Activated T-helper 17 cell treated with anti-CD3 and anti-CD28 coated beads, Interleukin-2, amount 50 U/mL, for 72 hours (primary cell): ENCODE results near the gene ZBED5. TPM values are rescaled to one million over a fixed set of nuclear protein-coding genes. Genes with fewer than 3 reads are reported as not detected.

ENCODE experiments used
- ATAC-seq: fragments of 150-1000 bp; cut with Tn5 transposase; replicated peaks from 2 replicates; pipeline ENCODE4 v1.10.0; 2021; ENCODE audit warnings: mild to moderate bottlenecking, moderate library complexity
- H3K27ac Mint-ChIP-seq: one replicate; pipeline ENCODE4 v1.8.0; 2022; ENCODE audit warnings: mixed read lengths
- H3K27me3 Mint-ChIP-seq: one replicate; pipeline ENCODE4 v1.8.0; 2022; ENCODE audit warnings: mixed read lengths
- H3K36me3 Mint-ChIP-seq: one replicate; pipeline ENCODE4 v1.8.0; 2022; ENCODE audit warnings: low read depth, mild to moderate bottlenecking, mixed read lengths
- H3K4me1 Mint-ChIP-seq: one replicate; pipeline ENCODE4 v1.8.0; 2022; ENCODE audit warnings: mixed read lengths
- H3K4me3 Mint-ChIP-seq: one replicate; pipeline ENCODE4 v1.8.0; 2022; ENCODE audit warnings: mild to moderate bottlenecking, mixed read lengths
- H3K9me3 Mint-ChIP-seq: one replicate; pipeline ENCODE4 v1.8.0; 2022; ENCODE audit warnings: mixed read lengths
- total RNA-seq, 2 donors: library from RNA; stranded (reverse); gene quantifications; one replicate each; pipeline ENCODE4 v1.2.3, GENCODE V29; 2022

The ZBED5 gene
- total RNA-seq, 2 donors from 2014 or later: 28.8 to 33.0 TPM

GRCh38 chr11:10864688-10865087 is 6.8 kb upstream of the ZBED5 start:
- Mint-ChIP-seq H3K9me3 (no peaks in the 10 kb centered on the region), H3K36me3 (no peaks in the 10 kb centered on the region), H3K4me3 (no peak overlapping the region), H3K4me1 (peaks cover 14% of the 10 kb centered on the region), H3K27me3 (no peaks in the 10 kb centered on the region), H3K27ac (no peak overlapping the region)
- no peak for ATAC-seq

GRCh38 chr11:10862446-10862845 is 4.6 kb upstream of the ZBED5 start:
- H3K4me3 Mint-ChIP-seq: no peak overlapping the region
- no peak overlapping the region for H3K27ac Mint-ChIP-seq
- H3K36me3 Mint-ChIP-seq: peaks cover 7% of the 10 kb centered on the region

GRCh38 chr11:10861799-10862198 is 3.9 kb upstream of the ZBED5 start:
- Mint-ChIP-seq H3K27ac (no peak overlapping the region), H3K9me3 (no peaks in the 10 kb centered on the region), H3K27me3 (no peaks in the 10 kb centered on the region), H3K36me3 (peaks cover 10% of the 10 kb centered on the region), H3K4me3 (no peak overlapping the region), H3K4me1 (peaks cover 14% of the 10 kb centered on the region)
- no peak for ATAC-seq

More at GRCh38 chr11:10862446-10862845, 4.6 kb upstream of the ZBED5 start:
- no peak for ATAC-seq
- Mint-ChIP-seq H3K4me1 (peaks cover 14% of the 10 kb centered on the region), H3K9me3 (no peaks in the 10 kb centered on the region), H3K27me3 (no peaks in the 10 kb centered on the region)

GRCh38 chr11:10861047-10861446 is 3.2 kb upstream of the ZBED5 start:
- H3K27ac Mint-ChIP-seq: no peak overlapping the region
- H3K9me3 Mint-ChIP-seq: no peaks in the 10 kb centered on the region
- H3K4me3 Mint-ChIP-seq: no peak overlapping the region
- peaks cover 16% of the 10 kb centered on the region for H3K4me1 Mint-ChIP-seq
- ATAC-seq: no peak
- H3K27me3 Mint-ChIP-seq: no peaks in the 10 kb centered on the region
- H3K36me3 Mint-ChIP-seq: peaks cover 18% of the 10 kb centered on the region

- Mint-ChIP-seq H3K9me3 (no peaks in the 10 kb centered on the region), H3K27me3 (no peaks in the 10 kb centered on the region), H3K36me3 (peaks cover 37% of the 10 kb centered on the region), H3K4me1 (peaks cover 20% of the 10 kb centered on the region), H3K27ac (peak overlapping the region; percentile 95), H3K4me3 (peak overlapping the region; percentile 94)
- ATAC-seq: peak; percentile 51
Observed at GRCh38 chr11:10858439-10859325, 829 bp upstream of the ZBED5 start.

GRCh38 chr11:10857459-10857708 is 469 bp downstream of the ZBED5 start:
- no peaks in the 10 kb centered on the region for H3K9me3 Mint-ChIP-seq
- peaks cover 21% of the 10 kb centered on the region for H3K4me1 Mint-ChIP-seq
- no peaks in the 10 kb centered on the region for H3K27me3 Mint-ChIP-seq
- ATAC-seq: peak; percentile 3
- H3K36me3 Mint-ChIP-seq: peaks cover 50% of the 10 kb centered on the region
- peak overlapping the region; percentile 95 for H3K27ac Mint-ChIP-seq
- H3K4me3 Mint-ChIP-seq: peak overlapping the region; percentile 94

- Mint-ChIP-seq H3K4me1 (peaks cover 26% of the 10 kb centered on the region), H3K9me3 (no peaks in the 10 kb centered on the region), H3K27me3 (no peaks in the 10 kb centered on the region), H3K4me3 (peak overlapping the region; percentile 94), H3K27ac (peak overlapping the region; percentile 95), H3K36me3 (peaks cover 55% of the 10 kb centered on the region)
- peak; percentile 1 for ATAC-seq
Observed at GRCh38 chr11:10856689-10857458, 979 bp downstream of the ZBED5 start.

- H3K36me3 Mint-ChIP-seq: peaks cover 59% of the 10 kb centered on the region
- ATAC-seq: no peak
Observed at GRCh38 chr11:10855295-10855694, 2.6 kb downstream of the ZBED5 start.

GRCh38 chr11:10847960-10848860 is 9.6 kb downstream of the ZBED5 start:
- Mint-ChIP-seq H3K27ac (no peak overlapping the region), H3K27me3 (no peaks in the 10 kb centered on the region), H3K9me3 (no peaks in the 10 kb centered on the region), H3K4me1 (peaks cover 11% of the 10 kb centered on the region), H3K36me3 (peaks cover 18% of the 10 kb centered on the region), H3K4me3 (no peak overlapping the region)
- no peak for ATAC-seq

More at GRCh38 chr11:10855295-10855694, 2.6 kb downstream of the ZBED5 start:
- Mint-ChIP-seq H3K27me3 (no peaks in the 10 kb centered on the region), H3K9me3 (no peaks in the 10 kb centered on the region), H3K4me3 (no peak overlapping the region), H3K27ac (no peak overlapping the region), H3K4me1 (peaks cover 26% of the 10 kb centered on the region)

GRCh38 chr11:10846660-10847059 is 11.2 kb downstream of the ZBED5 start:
- no peak for ATAC-seq
- peaks cover 5% of the 10 kb centered on the region for H3K4me1 Mint-ChIP-seq
- H3K9me3 Mint-ChIP-seq: no peaks in the 10 kb centered on the region
- no peak overlapping the region for H3K27ac Mint-ChIP-seq
- no peak overlapping the region for H3K4me3 Mint-ChIP-seq
- no peaks in the 10 kb centered on the region for H3K27me3 Mint-ChIP-seq
- H3K36me3 Mint-ChIP-seq: peaks cover 2% of the 10 kb centered on the region

GRCh38 chr11:10845589-10845988 is 12.3 kb downstream of the ZBED5 start:
- Mint-ChIP-seq H3K27ac (no peak overlapping the region), H3K9me3 (no peaks in the 10 kb centered on the region), H3K4me3 (no peak overlapping the region), H3K27me3 (no peaks in the 10 kb centered on the region), H3K36me3 (no peaks in the 10 kb centered on the region), H3K4me1 (peaks cover 5% of the 10 kb centered on the region)
- no peak for ATAC-seq

GRCh38 chr11:10844796-10845195 is 13.1 kb downstream of the ZBED5 start:
- peaks cover 5% of the 10 kb centered on the region for H3K4me1 Mint-ChIP-seq
- no peak overlapping the region for H3K4me3 Mint-ChIP-seq
- no peaks in the 10 kb centered on the region for H3K9me3 Mint-ChIP-seq
- no peak for ATAC-seq
- H3K27me3 Mint-ChIP-seq: no peaks in the 10 kb centered on the region
- H3K36me3 Mint-ChIP-seq: no peaks in the 10 kb centered on the region
- H3K27ac Mint-ChIP-seq: no peak overlapping the region

GRCh38 chr11:10844356-10844755 is 13.5 kb downstream of the ZBED5 start:
- Mint-ChIP-seq H3K27ac (no peak overlapping the region), H3K4me1 (peaks cover 5% of the 10 kb centered on the region), H3K27me3 (no peaks in the 10 kb centered on the region), H3K4me3 (no peak overlapping the region), H3K36me3 (no peaks in the 10 kb centered on the region), H3K9me3 (no peaks in the 10 kb centered on the region)
- ATAC-seq: no peak

GRCh38 chr11:10838881-10839280 is 19.0 kb downstream of the ZBED5 start:
- Mint-ChIP-seq H3K9me3 (no peaks in the 10 kb centered on the region), H3K4me1 (no peaks in the 10 kb centered on the region), H3K4me3 (no peak overlapping the region), H3K27me3 (no peaks in the 10 kb centered on the region), H3K36me3 (no peaks in the 10 kb centered on the region), H3K27ac (no peak overlapping the region)
- no peak for ATAC-seq
